Naive thymus-derived CD4-positive, alpha-beta T cell (primary cell): ENCODE results near the gene RPS6KB2. TPM values are rescaled to one million over a fixed set of nuclear protein-coding genes. Genes with fewer than 3 reads are reported as not detected.
A peak's percentile ranks its signal among the peaks of the same experiment; 100 is the strongest.

ENCODE experiments used
- ATAC-seq: fragments of 150-1000 bp; cut with Tn5 transposase; 2 replicates; pipeline ENCODE4 v1.10.0; 2021; ENCODE audit warnings: mild to moderate bottlenecking, moderate library complexity
- CTCF ChIA-PET: fragments of 350-600 bp; sonication (Branson Sonifier 250); formaldehyde crosslinking; loops from one replicate; lab custom pipeline; 2021; ENCODE audit warnings: antibody characterized with exemption; lab: Charles Lee
- POLR2A ChIA-PET: fragments of 350-600 bp; sonication (Branson Sonifier 250); formaldehyde crosslinking; loops from one replicate; lab custom pipeline; 2021; ENCODE audit warnings: antibody characterized with exemption, inconsistent platforms; lab: Charles Lee
- DNase-seq, 9 donors: peaks; one replicate each; pipeline versions ENCODE4 v3.0.0 to v3.0.0-alpha.2; 2020 to 2022; ENCODE audit warnings: mixed read lengths in 1 of 9
- H3K27ac ChIP-seq: one replicate; pipeline ENCODE4 v1.7.0; 2013; ENCODE audit warnings: mild to moderate bottlenecking, low read depth, low read length, moderate library complexity
- H3K27me3 ChIP-seq, 2 donors: one replicate each; pipeline ENCODE4 v1.7.0; 2013; ENCODE audit warnings: low read length in 2 of 2, mild to moderate bottlenecking in 2 of 2, moderate library complexity in 2 of 2; ENCODE audit not compliant: control insufficient read depth in 2 of 2, insufficient read depth in 2 of 2
- H3K36me3 ChIP-seq, 3 experiments: 1 replicate in 2 of 3; 2 replicates in 1 of 3; pipeline ENCODE4 v1.7.0; 2013; ENCODE audit warnings: low read length in 3 of 3, mild to moderate bottlenecking in 3 of 3, moderate library complexity in 1 of 3; ENCODE audit not compliant: insufficient read depth in 3 of 3, control insufficient read depth in 2 of 3
- H3K4me1 ChIP-seq, 2 donors: one replicate each; pipeline ENCODE4 v1.7.0; 2013; ENCODE audit warnings: low read length in 2 of 2, mild to moderate bottlenecking in 2 of 2, moderate library complexity in 1 of 2; ENCODE audit not compliant: control insufficient read depth in 2 of 2, insufficient read depth in 2 of 2
- H3K4me3 ChIP-seq: 2 replicates; pipeline ENCODE4 v1.7.0; 2013; ENCODE audit warnings: mild to moderate bottlenecking, low read length
- H3K9me3 ChIP-seq, 3 experiments: 1 replicate in 2 of 3; 2 replicates in 1 of 3; pipeline ENCODE4 v1.7.0; 2013; ENCODE audit warnings: low read length in 3 of 3; ENCODE audit not compliant: control insufficient read depth in 2 of 3
- H3K27ac Mint-ChIP-seq, 9 donors: one replicate each; pipeline ENCODE4 v1.8.0; 2020 to 2022; ENCODE audit warnings: mixed read lengths in 9 of 9, mild to moderate bottlenecking in 8 of 9, moderate library complexity in 5 of 9, inconsistent platforms in 2 of 9
- H3K27me3 Mint-ChIP-seq, 5 donors: one replicate each; pipeline ENCODE4 v1.8.0; 2021 to 2022; ENCODE audit warnings: mixed read lengths in 5 of 5, mild to moderate bottlenecking in 1 of 5
- H3K36me3 Mint-ChIP-seq, 5 donors: one replicate each; pipeline ENCODE4 v1.8.0; 2020 to 2022; ENCODE audit warnings: mixed read lengths in 5 of 5, mild to moderate bottlenecking in 3 of 5, inconsistent platforms in 1 of 5
- H3K4me1 Mint-ChIP-seq, 7 donors: one replicate each; pipeline ENCODE4 v1.8.0; 2020 to 2022; ENCODE audit warnings: mixed read lengths in 7 of 7, mild to moderate bottlenecking in 3 of 7, inconsistent platforms in 1 of 7
- H3K4me3 Mint-ChIP-seq, 10 donors: one replicate each; pipeline ENCODE4 v1.8.0; 2020 to 2022; ENCODE audit warnings: mild to moderate bottlenecking in 10 of 10, mixed read lengths in 10 of 10, moderate library complexity in 6 of 10, inconsistent platforms in 2 of 10
- H3K9me3 Mint-ChIP-seq, 11 donors: one replicate each; pipeline ENCODE4 v1.8.0; 2020 to 2022; ENCODE audit warnings: mixed read lengths in 11 of 11, mild to moderate bottlenecking in 4 of 11, inconsistent platforms in 1 of 11, moderate library complexity in 1 of 11
- intact Hi-C, 2 donors: fragments of 100-400 bp; cut with micrococcal nuclease; formaldehyde crosslinking; loops; one replicate each; pipeline ENCODE4 v1.15.1; 2023
- polyA plus RNA-seq, 2 donors: library from polyadenylated mRNA; unstranded; fragments of 300-500 nt; fragmentation: Illumina TruSeq; gene quantifications; one replicate each; pipeline ENCODE4 v1.2.3, GENCODE V29; 2021
- total RNA-seq, 6 experiments: library from RNA in 5 of 6; stranded (reverse) in 5 of 6; gene quantifications; 1 replicate in 5 of 6; 2 replicates in 1 of 6; pipeline ENCODE4 v1.2.3 and lab custom pipeline; 2021 to 2026

RPS6KB2 gene
- total and polyA plus RNA-seq, 7 experiments from 2014 or later: 45.2 to 83.9 (median 69.2) TPM

DNA sequence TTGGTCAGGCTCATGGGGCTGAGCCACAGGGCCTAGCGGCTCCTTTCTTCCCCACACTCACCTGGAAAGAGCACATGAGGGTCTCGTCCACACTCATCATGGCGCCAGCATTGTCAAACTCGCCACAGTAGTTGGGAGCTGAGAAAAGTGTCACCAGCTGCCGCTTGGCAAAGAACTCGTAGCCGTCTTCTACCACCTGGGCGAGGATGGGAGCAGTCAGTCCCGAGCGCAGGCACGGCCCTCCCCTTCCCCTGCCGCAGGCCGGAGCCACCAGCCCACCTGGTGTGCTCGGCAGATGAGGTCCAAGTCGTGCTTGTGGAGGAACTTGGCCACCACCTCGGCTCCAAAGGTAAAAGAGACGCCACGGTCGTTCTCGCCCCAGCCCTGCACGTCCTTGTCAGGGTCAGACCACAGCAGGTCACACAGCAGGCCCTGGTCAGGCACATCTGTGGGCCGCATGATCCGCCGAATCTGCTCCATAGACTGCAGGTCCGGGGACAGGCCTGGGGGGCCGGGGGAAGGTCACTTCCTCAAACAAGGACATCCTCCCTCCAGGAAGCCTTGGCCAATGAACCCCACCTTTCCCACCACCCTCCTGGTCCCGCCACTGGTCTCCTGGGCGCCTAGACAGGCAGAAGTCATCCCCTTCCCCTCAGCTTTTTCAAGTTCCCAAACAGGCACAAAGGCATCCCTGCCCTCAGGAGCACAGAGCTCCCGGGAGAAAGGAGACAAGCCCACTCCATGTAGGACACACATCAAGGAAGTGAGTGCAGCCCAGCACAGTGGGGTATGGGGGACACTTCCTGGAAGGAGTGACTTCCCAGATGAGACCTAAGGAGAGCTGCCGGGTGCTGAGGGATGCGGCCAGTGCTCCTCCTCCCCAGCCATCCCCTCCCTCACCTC, 29.4 kb upstream of the RPS6KB2 start:
- Histone ChIP-seq H3K9me3 (no peaks in the 10 kb centered on the region), H3K4me1 (peaks cover 44 to 54% of the 10 kb centered on the region in 2 donors), H3K36me3 (peaks cover 13 to 59% (median 14%) of the 10 kb centered on the region in 3 experiments), H3K27me3 (no peaks in the 10 kb centered on the region), H3K27ac (peak overlapping the region; percentile 75), H3K4me3 (no peak overlapping the region)
- peak overlapping the region in 8 of 9 donors; percentile 4 to 92 (median 76) for H3K27ac Mint-ChIP-seq
- CTCF ChIA-PET: interaction anchor here (1.2 to 6.0 kb wide), 3 partner anchors 40 to 232 kb away, joined by 3 to 37 read pairs (median 4); partner anchors contain the start of gene PTPRCAP
- no peaks in the 10 kb centered on the region for H3K27me3 Mint-ChIP-seq
- DNase-seq (no peak), ATAC-seq (no peak)
- intact Hi-C loops: no loop called here
- H3K4me3 Mint-ChIP-seq: peak overlapping the region in 9 of 10 donors; percentile 10 to 99 (median 60)
- peaks cover 24 to 55% (median 43%) of the 10 kb centered on the region in 7 donors for H3K4me1 Mint-ChIP-seq
- POLR2A ChIA-PET: interaction anchor here (1.1 to 25.4 kb wide), 8 partner anchors 10 to 122 kb away, joined by 3 to 1530 read pairs (median 6); partner anchors contain the start of genes CARNS1, PITPNM1, POLD4 and PTPRCAP
- no peaks in the 10 kb centered on the region for H3K9me3 Mint-ChIP-seq
- H3K36me3 Mint-ChIP-seq: peaks cover 0 to 27% (median 0%) of the 10 kb centered on the region in 5 donors

GRCh38 chr11:67400251-67400941, 27.9 kb upstream of the RPS6KB2 start:
- intact Hi-C loops: loop anchor here (5.0 kb wide), 2 partner anchors 128 to 232 kb away; no protein-coding TSS in a partner anchor
- peaks cover 13 to 59% (median 14%) of the 10 kb centered on the region in 3 experiments for H3K36me3 ChIP-seq

DNA sequence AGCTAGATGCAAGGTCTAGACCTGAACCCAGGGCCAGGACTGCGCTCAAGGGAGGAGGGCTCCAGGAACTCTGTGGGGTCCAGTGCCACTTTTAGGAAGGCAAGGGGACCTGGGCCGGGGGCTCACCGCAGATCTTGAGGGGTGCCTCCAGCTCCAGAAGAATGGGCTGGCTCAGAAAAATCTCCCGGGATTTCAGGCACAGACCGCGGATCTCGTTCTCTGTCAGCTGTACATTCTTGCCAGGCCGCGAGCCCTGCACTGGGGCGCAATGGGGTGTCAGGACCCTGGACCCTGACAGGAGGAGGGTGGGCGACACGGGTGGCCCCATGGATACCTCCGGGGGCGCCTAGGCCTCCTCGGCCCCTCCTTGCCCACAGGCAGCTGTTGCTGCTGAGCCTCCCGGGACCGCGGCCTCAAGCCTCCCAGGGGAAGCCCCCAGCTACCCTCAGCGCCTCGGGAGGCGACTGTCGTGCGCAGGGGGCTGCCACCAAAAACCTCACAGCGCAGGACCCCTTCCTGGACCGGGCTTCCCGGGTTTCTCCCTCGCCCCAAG, 27.3 kb upstream of the RPS6KB2 start:
- H3K36me3 ChIP-seq: peaks cover 14 to 61% (median 19%) of the 10 kb centered on the region in 3 experiments
- peak overlapping the region; percentile 86 to 99 (median 92) for H3K4me3 Mint-ChIP-seq
- ATAC-seq: no peak
- peak overlapping the region; percentile 80 to 90 (median 84) for H3K27ac Mint-ChIP-seq
- POLR2A ChIA-PET: interaction anchor here (0.5 to 25.4 kb wide), 28 partner anchors 8 to 747 kb away, joined by 3 to 1530 read pairs (median 6); partner anchors contain the start of genes AIP, ANKRD13D, CARNS1 and CDK2AP2
- H3K36me3 Mint-ChIP-seq: peaks cover 0 to 38% (median 4%) of the 10 kb centered on the region in 5 donors
- CTCF ChIA-PET: interaction anchor here (0.7 to 6.4 kb wide), 18 partner anchors 9 to 104 kb away, joined by 3 to 67 read pairs (median 4); partner anchors contain the start of genes AIP, PITPNM1, POLD4 and PTPRCAP
- H3K27me3 ChIP-seq: no peaks in the 10 kb centered on the region
- intact Hi-C loops: loop anchor here (1.0 to 5.0 kb wide), 7 partner anchors 10 to 231 kb away; partner anchors contain the start of genes RAD9A (in 2 of the 2), TMEM134 (in 2 of the 2), CDK2AP2 (in 1 of the 2) and POLD4 (in 1 of the 2)
- peak in 1 of 9 donors; percentile 39 for DNase-seq
- peak overlapping the region; percentile 81 for H3K27ac ChIP-seq
- H3K4me3 ChIP-seq: peak overlapping the region; percentile 79
- H3K9me3 Mint-ChIP-seq: peaks cover 0 to 3% (median 0%) of the 10 kb centered on the region in 11 donors
- H3K4me1 Mint-ChIP-seq: peaks cover 22 to 59% (median 51%) of the 10 kb centered on the region in 7 donors
- peaks cover 53 to 59% of the 10 kb centered on the region in 2 donors for H3K4me1 ChIP-seq
- H3K9me3 ChIP-seq: no peaks in the 10 kb centered on the region
- no peaks in the 10 kb centered on the region for H3K27me3 Mint-ChIP-seq

More at GRCh38 chr11:67400251-67400941, 27.9 kb upstream of the RPS6KB2 start:
- H3K27me3 Mint-ChIP-seq: no peaks in the 10 kb centered on the region
- peaks cover 0 to 3% (median 0%) of the 10 kb centered on the region in 11 donors for H3K9me3 Mint-ChIP-seq
- CTCF ChIA-PET: interaction anchor here (0.9 to 6.4 kb wide), 13 partner anchors 9 to 230 kb away, joined by 3 to 67 read pairs (median 4); partner anchors contain the start of genes AIP, PITPNM1, PTPRCAP and RAD9A
- Histone ChIP-seq H3K27me3 (no peaks in the 10 kb centered on the region), H3K4me1 (peaks cover 46 to 54% of the 10 kb centered on the region in 2 donors), H3K4me3 (peak overlapping the region; percentile 79), H3K9me3 (no peaks in the 10 kb centered on the region), H3K27ac (peak overlapping the region; percentile 81)
- ATAC-seq: no peak
- peaks cover 0 to 35% (median 4%) of the 10 kb centered on the region in 5 donors for H3K36me3 Mint-ChIP-seq
- H3K27ac Mint-ChIP-seq: peak overlapping the region; percentile 80 to 90 (median 84)
- H3K4me3 Mint-ChIP-seq: peak overlapping the region; percentile 86 to 99 (median 92)
- no peak for DNase-seq
- POLR2A ChIA-PET: interaction anchor here (0.7 to 25.4 kb wide), 20 partner anchors 10 to 161 kb away, joined by 3 to 1530 read pairs (median 8); partner anchors contain the start of genes AIP, CARNS1, PITPNM1 and POLD4
- peaks cover 22 to 55% (median 48%) of the 10 kb centered on the region in 7 donors for H3K4me1 Mint-ChIP-seq

GRCh38 chr11:67401495-67402191, 26.7 kb upstream of the RPS6KB2 start, which contains the start of gene PPP1CA:
Gene PPP1CA, minus strand, starts transcription at chr11:67401858. Its CDS starts 76 bp downstream, at chr11:67401782.
- no peaks in the 10 kb centered on the region for H3K9me3 ChIP-seq
- ATAC-seq: peak; percentile 93
- no peaks in the 10 kb centered on the region for H3K27me3 Mint-ChIP-seq
- peaks cover 14 to 59% (median 19%) of the 10 kb centered on the region in 3 experiments for H3K36me3 ChIP-seq
- H3K9me3 Mint-ChIP-seq: peaks cover 0 to 3% (median 0%) of the 10 kb centered on the region in 11 donors
- peak within 1 kb of the TSS; percentile 87 for H3K27ac ChIP-seq
- ChIA-PET CTCF (interaction anchor here (0.6 to 6.4 kb wide), 17 partner anchors 10 to 259 kb away, joined by 3 to 67 read pairs (median 4); partner anchors contain the start of genes AIP, PITPNM1, POLD4 and PTPRCAP), POLR2A (interaction anchor here (0.5 to 25.4 kb wide), 31 partner anchors 8 to 747 kb away, joined by 3 to 1530 read pairs (median 6); partner anchors contain the start of genes AIP, ANKRD13D, CARNS1 and CDK2AP2)
- intact Hi-C loops: loop anchor here (1.0 to 5.0 kb wide), 11 partner anchors 10 to 231 kb away; partner anchors contain the start of genes RAD9A (in 2 of the 2), TMEM134 (in 2 of the 2), AIP (in 1 of the 2) and CDK2AP2 (in 1 of the 2)
- peak within 1 kb of the TSS; percentile 81 to 97 (median 95) for H3K27ac Mint-ChIP-seq
- H3K27me3 ChIP-seq: no peaks in the 10 kb centered on the region
- peaks cover 55 to 63% of the 10 kb centered on the region in 2 donors for H3K4me1 ChIP-seq
- peaks cover 22 to 59% (median 52%) of the 10 kb centered on the region in 7 donors for H3K4me1 Mint-ChIP-seq
- peak within 1 kb of the TSS; percentile 98 for H3K4me3 ChIP-seq
- H3K4me3 Mint-ChIP-seq: peak within 1 kb of the TSS; percentile 90 to 100 (median 96)
- DNase-seq: peak; percentile 87 to 99 (median 92)
- peaks cover 0 to 44% (median 4%) of the 10 kb centered on the region in 5 donors for H3K36me3 Mint-ChIP-seq
